Measurements from ENCODE around the gene G3BP2.

DNA sequence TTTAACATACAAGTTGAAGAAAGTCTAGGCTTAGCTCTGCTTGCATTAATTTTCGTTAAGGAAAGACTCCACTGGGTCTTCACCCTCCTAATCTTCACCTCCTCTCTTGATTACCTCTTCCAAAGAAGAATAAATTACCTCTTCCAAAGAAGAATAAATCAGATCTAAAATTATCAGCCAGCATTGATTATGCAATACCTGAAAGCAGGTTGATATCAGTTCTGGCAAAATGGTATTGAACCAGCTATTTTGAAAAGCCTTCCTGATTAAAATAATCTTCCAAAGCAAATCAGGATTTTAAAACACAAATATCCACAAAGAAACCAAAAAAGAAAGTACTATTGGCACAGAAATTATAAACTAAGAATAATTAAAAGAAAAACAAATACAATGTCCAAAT is 79.8 kb downstream of the G3BP2 start:
- TF ChIP-seq CTCF (IDR thresholded peaks at IDR 0.05) (no peak), POLR2A (IDR thresholded peaks at IDR 0.05) (no peak)

All from lower leg skin (tissue), 3 donors.